ENCODE results near the gene GNAT2. TPM values are rescaled to one million over a fixed set of nuclear protein-coding genes. Genes with fewer than 3 reads are reported as not detected.

The GNAT2 gene
- total RNA-seq, 4 donors from 2014 or later = not detected

- Histone ChIP-seq H3K36me3 (no peaks in the 10 kb centered on the region), H3K9me3 (no peaks in the 10 kb centered on the region), H3K27ac (no peak overlapping the region), H3K4me1 (peaks cover 7 to 14% (median 10%) of the 10 kb centered on the region in 4 donors), H3K27me3 (no peaks in the 10 kb centered on the region), H3K4me3 (no peak overlapping the region)
- no peak for TF ChIP-seq POLR2AphosphoS5 (IDR thresholded peaks at IDR 0.05)
- no peak for TF ChIP-seq EP300 (IDR thresholded peaks at IDR 0.05; ENCODE audit: low read depth)
- in situ Hi-C loops (cut with MboI; ENCODE audit: low pct_ligation_motif_present in 1 of 4, low pct_unique_long_range_greater_than_20kb in 1 of 4, low sequenced_read_pairs in 3 of 4) = loop anchor here in 3 of 4 donors (10.0 to 25.0 kb wide), 3 partner anchors 116 to 329 kb away; partner anchors contain the start of gene AHCYL1 (in 3 of the 3)
- intact Hi-C loops (cut with DNase I; ENCODE audit: low total_unique reads) = loop anchor here (10.0 kb wide), 1 partner anchor 326 kb away; the partner anchor contains the start of gene AHCYL1
- DNase-seq = no peak
- WGBS, 2 donors (ENCODE audit: low coverage in 1 of 2) = 40 to 52% methylated on average over 1 to 3 of the region's 3 CpGs
These were observed 39.2 kb upstream of the GNAT2 start for GRCh38 chr1:109658533-109659042.

- Histone ChIP-seq H3K9me3 (no peaks in the 10 kb centered on the region), H3K4me3 (no peak overlapping the region), H3K4me1 (peaks cover 7 to 14% (median 10%) of the 10 kb centered on the region in 4 donors), H3K27me3 (no peaks in the 10 kb centered on the region), H3K27ac (no peak overlapping the region), H3K36me3 (no peaks in the 10 kb centered on the region)
- no peak for TF ChIP-seq POLR2A (IDR thresholded peaks at IDR 0.05)
- TF ChIP-seq EP300 (IDR thresholded peaks at IDR 0.05; ENCODE audit: low read depth) = no peak
- no peak for TF ChIP-seq POLR2AphosphoS5 (IDR thresholded peaks at IDR 0.05)
- TF ChIP-seq CTCF (IDR thresholded peaks at IDR 0.05) = no peak
- WGBS, 2 donors (ENCODE audit: low coverage in 1 of 2) = 63 to 78% methylated on average over 5 to 7 of the region's 7 CpGs
- intact Hi-C loops (cut with DNase I; ENCODE audit: low total_unique reads) = loop anchor here (10.0 kb wide), 1 partner anchor 327 kb away; the partner anchor contains the start of gene AHCYL1
- in situ Hi-C loops (cut with MboI; ENCODE audit: low pct_ligation_motif_present in 1 of 4, low pct_unique_long_range_greater_than_20kb in 1 of 4, low sequenced_read_pairs in 3 of 4) = loop anchor here in 3 of 4 donors (10.0 to 25.0 kb wide), 3 partner anchors 117 to 329 kb away; partner anchors contain the start of gene AHCYL1 (in 3 of the 3)
- DNase-seq = no peak
These were observed 38.6 kb upstream of the GNAT2 start for GRCh38 chr1:109657970-109658369.

GRCh38 chr1:109657395-109657794, 38.0 kb upstream of the GNAT2 start:
- no peaks in the 10 kb centered on the region for H3K27me3 ChIP-seq
- H3K36me3 ChIP-seq = no peaks in the 10 kb centered on the region
- peak overlapping the region in 2 of 4 donors; percentile 85 to 87 for H3K27ac ChIP-seq
- H3K4me1 ChIP-seq = peaks cover 7 to 14% (median 10%) of the 10 kb centered on the region in 4 donors
- TF ChIP-seq POLR2A (IDR thresholded peaks at IDR 0.05) (no peak), POLR2AphosphoS5 (IDR thresholded peaks at IDR 0.05) (no peak), EP300 (IDR thresholded peaks at IDR 0.05; ENCODE audit: low read depth) (no peak), CTCF (IDR thresholded peaks at IDR 0.05) (no peak)
- in situ Hi-C loops (cut with MboI; ENCODE audit: low pct_ligation_motif_present in 1 of 4, low pct_unique_long_range_greater_than_20kb in 1 of 4, low sequenced_read_pairs in 3 of 4) (loop anchor here in 3 of 4 donors (10.0 to 25.0 kb wide), 3 partner anchors 117 to 330 kb away; partner anchors contain the start of gene AHCYL1 (in 3 of the 3)), intact Hi-C loops (cut with DNase I; ENCODE audit: low total_unique reads) (loop anchor here (10.0 kb wide), 1 partner anchor 327 kb away; the partner anchor contains the start of gene AHCYL1)
- DNase-seq = no peak
- H3K9me3 ChIP-seq = no peaks in the 10 kb centered on the region
- 90% methylated on average over 4 of the region's 4 CpGs; no CpG with 5 or more reads in 1 of the 2 donors for WGBS, 2 donors (ENCODE audit: low coverage in 1 of 2)
- no peak overlapping the region for H3K4me3 ChIP-seq

- no peaks in the 10 kb centered on the region for H3K27me3 ChIP-seq
- WGBS, 2 donors (ENCODE audit: low coverage in 1 of 2) = 2% methylated on average over 21 of the region's 54 CpGs; no CpG with 5 or more reads in 1 of the 2 donors
- no peaks in the 10 kb centered on the region for H3K36me3 ChIP-seq
- peaks cover 7 to 14% (median 10%) of the 10 kb centered on the region in 4 donors for H3K4me1 ChIP-seq
- H3K27ac ChIP-seq = peak within 1 kb of the TSS; percentile 81 to 88 (median 86)
- H3K4me3 ChIP-seq = peak within 1 kb of the TSS; percentile 12 to 68 (median 56)
- peak; percentile 93 for DNase-seq
- intact Hi-C loops (cut with DNase I; ENCODE audit: low total_unique reads) (loop anchor here (10.0 kb wide), 1 partner anchor 329 kb away; the partner anchor contains the start of gene AHCYL1), in situ Hi-C loops (cut with MboI; ENCODE audit: low pct_ligation_motif_present in 1 of 4, low pct_unique_long_range_greater_than_20kb in 1 of 4, low sequenced_read_pairs in 3 of 4) (loop anchor here in 3 of 4 donors (10.0 to 25.0 kb wide), 3 partner anchors 119 to 331 kb away; partner anchors contain the start of gene AHCYL1 (in 3 of the 3))
- no peaks in the 10 kb centered on the region for H3K9me3 ChIP-seq
- TF ChIP-seq POLR2AphosphoS5 (IDR thresholded peaks at IDR 0.05) (peak; percentile 46 to 88 (median 83)), CTCF (IDR thresholded peaks at IDR 0.05) (no peak), EP300 (IDR thresholded peaks at IDR 0.05; ENCODE audit: low read depth) (no peak), POLR2A (IDR thresholded peaks at IDR 0.05) (peak; percentile 87)
These were observed 36.5 kb upstream of the GNAT2 start, which contains the start of gene GSTM4 for GRCh38 chr1:109655615-109656519. Gene GSTM4 (plus strand): TSS chr1:109656099. CDS start chr1:109656390, 291 bp downstream.
